HepG2 (cell line): ENCODE results near the gene ZNF587B. TPM values are rescaled to one million over a fixed set of nuclear protein-coding genes. Genes with fewer than 3 reads are reported as not detected.
"Not testable (repeated sequence)": the region's sequence is repeated elsewhere in the genome, so short reads cannot be mapped to it uniquely, and the experiment has no call there.

Experiments
- ATAC-seq: fragments of 200-7000 bp; cut with Tn5 transposase; 3 replicates; pipeline ENCODE4 v1.9.1; 2020; ENCODE audit warnings: mild to moderate bottlenecking, moderate library complexity
- BruUV-seq: library from RNA; stranded (reverse); fragments of 400-500 nt; replicated peaks from 2 replicates; lab custom pipeline; 2021; lab: Mats Ljungman, UMichigan
- CTCF ChIA-PET: fragments of 300-600 bp; formaldehyde crosslinking; extraction: SDS; loops from one replicate; lab custom pipeline; 2021; ENCODE audit warnings: low total read pairs, inconsistent platforms, low intra/inter-chr PET ratio; lab: Yijun Ruan, JAX
- POLR2A ChIA-PET: fragments of 350-600 bp; sonication (Branson Sonifier 250); formaldehyde crosslinking; loops from one replicate; lab custom pipeline; 2020; ENCODE audit warnings: antibody characterized with exemption, inconsistent platforms; lab: Yijun Ruan, JAX
- DNase-seq: peaks from one replicate; pipeline ENCODE4 v3.0.0-alpha.2; 2015; ENCODE audit warnings: low spot score
- FAIRE-seq: peaks from 3 replicates; lab custom pipeline; 2011; peaks lifted over from hg19 to GRCh38; lab: Jason Lieb, UNC
- H2AFZ ChIP-seq: one replicate; pipeline ENCODE4 v1.6.1; 2011; ENCODE audit warnings: low read length, inconsistent platforms
- H3K27ac ChIP-seq: fragments of 300-600 bp; 3 replicates; pipeline ENCODE4 v1.8.0; 2011; ENCODE audit warnings: mixed run types, mild to moderate bottlenecking, mixed read lengths, low read length, inconsistent platforms; ENCODE audit not compliant: insufficient read depth; ENCODE audit errors: extremely low read length
- H3K27me3 ChIP-seq, 2 experiments: fragments of 200-600 bp in 1 of 2; 2 replicates in 1 of 2; 3 replicates in 1 of 2; pipeline versions ENCODE4 v1.6.0 to v1.8.0; 2011; ENCODE audit warnings: low read length in 2 of 2, mild to moderate bottlenecking in 2 of 2, moderate library complexity in 2 of 2, inconsistent platforms in 1 of 2; ENCODE audit not compliant: insufficient read depth in 2 of 2, control insufficient read depth in 1 of 2
- H3K36me3 ChIP-seq, 2 experiments: fragments of 200-600 bp in 1 of 2; replicated peaks in 1 of 2; 2 replicates in 1 of 2; 3 replicates in 1 of 2; pipeline versions ENCODE4 v1.5.1 to v1.8.0; 2011; ENCODE audit warnings: low read length in 2 of 2, inconsistent platforms in 1 of 2; ENCODE audit not compliant: insufficient read depth in 2 of 2, control insufficient read depth in 1 of 2
- H3K4me1 ChIP-seq: 2 replicates; pipeline ENCODE4 v1.5.1; 2012; ENCODE audit warnings: low read length, inconsistent platforms; ENCODE audit not compliant: insufficient read depth
- H3K4me2 ChIP-seq: 2 replicates; pipeline ENCODE4 v1.6.0; 2011; ENCODE audit warnings: low read depth, low read length, inconsistent platforms
- H3K4me3 ChIP-seq, 3 experiments: fragments of 200-600 bp in 1 of 3; sonication (generic), shearing (Covaris generic) in 1 of 3; replicated peaks in 1 of 3; 2 replicates each; pipeline ENCODE4 v1.5.1; 2011 to 2016; ENCODE audit warnings: low read length in 3 of 3, inconsistent platforms in 2 of 3, low read depth in 2 of 3, mild to moderate bottlenecking in 2 of 3, control low read depth in 1 of 3, mixed read lengths in 1 of 3; ENCODE audit not compliant: insufficient read depth in 1 of 3
- H3K79me2 ChIP-seq: one replicate; pipeline ENCODE4 v1.6.1; 2011; ENCODE audit warnings: low read length, inconsistent platforms; ENCODE audit not compliant: insufficient read depth
- H3K9ac ChIP-seq: 2 replicates; pipeline ENCODE4 v1.6.0; 2011; ENCODE audit warnings: mild to moderate bottlenecking, low read depth, low read length, inconsistent platforms; ENCODE audit not compliant: insufficient read depth
- H3K9me3 ChIP-seq: 2 replicates; pipeline ENCODE4 v1.5.1; 2012; ENCODE audit warnings: mild to moderate bottlenecking, low read length
- H4K20me1 ChIP-seq: 2 replicates; pipeline ENCODE4 v1.6.0; 2011; ENCODE audit warnings: inconsistent platforms, mild to moderate bottlenecking, low read length, moderate library complexity; ENCODE audit not compliant: insufficient read depth
- BCL6 ChIP-seq: IDR thresholded peaks from 2 replicates; pipeline ENCODE4 v1.6.1; 2016; ENCODE audit warnings: missing genetic modification reagents, missing compliant biosample characterization
- FOXP1 ChIP-seq, 2 experiments: fragments of 450-650 bp in 1 of 2; IDR thresholded peaks; 2 replicates each; pipeline ENCODE4 v1.6.1; 2017 to 2018; ENCODE audit warnings: antibody characterized with exemption in 1 of 2
- MIXL1 ChIP-seq: IDR thresholded peaks from 2 replicates; pipeline ENCODE4 v1.6.1; 2016
- SOX5 ChIP-seq: IDR thresholded peaks from 2 replicates; pipeline ENCODE4 v1.6.1; 2016; ENCODE audit warnings: borderline replicate concordance
- ZNF224 ChIP-seq: sonication (generic); formaldehyde crosslinking; IDR thresholded peaks from 2 replicates; pipeline ENCODE4 v1.5.0; 2020; ENCODE audit warnings: mild to moderate bottlenecking, missing genetic modification reagents
- WGBS: methylation state at CpG from one replicate; pipeline ENCODE4 v1.1.6; 2017; ENCODE audit warnings: low lambda C conversion rate; 5-methylcytosine and 5-hydroxymethylcytosine counted together
- in situ Hi-C: cut with HindIII; loops from 2 replicates; pipeline ENCODE4 v1.10.0; 2017; ENCODE audit warnings: low pct_unique_long_range_greater_than_20kb; ENCODE audit not compliant: extremely low pct_ligation_motif_present
- intact Hi-C: fragments of 100-400 bp; cut with micrococcal nuclease; formaldehyde crosslinking; loops from one replicate; pipeline ENCODE4 v1.10.0; 2022; ENCODE audit not compliant: unreplicated experiment
- polyA plus RNA-seq, 8 experiments: library from polyadenylated mRNA; depleted of rRNA in 3 of 8; stranded (reverse) in 7 of 8; unstranded in 1 of 8; fragments of >200 nt; fragmentation: Illumina TruSeq in 4 of 8; extraction: Trizol in 4 of 8; gene quantifications; 2 replicates each; pipeline versions ENCODE4 v1.2.1 to v1.2.3, GENCODE V29; 2011 to 2016; ENCODE audit warnings: low read depth in 4 of 8, missing spikeins in 1 of 8, mixed read lengths in 1 of 8; ENCODE audit not compliant: insufficient read depth in 1 of 8
- total RNA-seq, 5 experiments: library from RNA; depleted of rRNA; stranded (reverse); fragments of >200 nt; fragmentation: Illumina TruSeq; extraction: Trizol; gene quantifications; 2 replicates each; pipeline ENCODE4 v1.2.3, GENCODE V29; 2016; ENCODE audit warnings: low read depth in 1 of 5
- TF ChIP-seq, protein P1 (sequence below): sonication (generic); formaldehyde crosslinking; IDR thresholded peaks from 2 replicates; pipeline ENCODE4 v1.4.0; 2020; ENCODE audit warnings: mild to moderate bottlenecking, missing genetic modification reagents, borderline replicate concordance
- TF ChIP-seq, protein P2 (sequence below): IDR thresholded peaks from 2 replicates; pipeline ENCODE4 v1.6.1; 2016; ENCODE audit warnings: low read depth
- TF ChIP-seq, protein P3 (sequence below): IDR thresholded peaks from 2 replicates; pipeline ENCODE4 v1.6.1; 2016; ENCODE audit warnings: mild to moderate bottlenecking
- TF ChIP-seq, protein P4 (sequence below): sonication (generic); formaldehyde crosslinking; conservative IDR thresholded peaks from 2 replicates; pipeline ENCODE4 v1.4.0; 2020; ENCODE audit warnings: mild to moderate bottlenecking, missing genetic modification reagents, moderate library complexity

The ZNF587B gene
- total and polyA plus RNA-seq, 2 of the 13 experiments (the other 11 are each of a cell fraction or from before 2014, with no cell fraction given), result 5.2 to 29.9 TPM

DNA sequence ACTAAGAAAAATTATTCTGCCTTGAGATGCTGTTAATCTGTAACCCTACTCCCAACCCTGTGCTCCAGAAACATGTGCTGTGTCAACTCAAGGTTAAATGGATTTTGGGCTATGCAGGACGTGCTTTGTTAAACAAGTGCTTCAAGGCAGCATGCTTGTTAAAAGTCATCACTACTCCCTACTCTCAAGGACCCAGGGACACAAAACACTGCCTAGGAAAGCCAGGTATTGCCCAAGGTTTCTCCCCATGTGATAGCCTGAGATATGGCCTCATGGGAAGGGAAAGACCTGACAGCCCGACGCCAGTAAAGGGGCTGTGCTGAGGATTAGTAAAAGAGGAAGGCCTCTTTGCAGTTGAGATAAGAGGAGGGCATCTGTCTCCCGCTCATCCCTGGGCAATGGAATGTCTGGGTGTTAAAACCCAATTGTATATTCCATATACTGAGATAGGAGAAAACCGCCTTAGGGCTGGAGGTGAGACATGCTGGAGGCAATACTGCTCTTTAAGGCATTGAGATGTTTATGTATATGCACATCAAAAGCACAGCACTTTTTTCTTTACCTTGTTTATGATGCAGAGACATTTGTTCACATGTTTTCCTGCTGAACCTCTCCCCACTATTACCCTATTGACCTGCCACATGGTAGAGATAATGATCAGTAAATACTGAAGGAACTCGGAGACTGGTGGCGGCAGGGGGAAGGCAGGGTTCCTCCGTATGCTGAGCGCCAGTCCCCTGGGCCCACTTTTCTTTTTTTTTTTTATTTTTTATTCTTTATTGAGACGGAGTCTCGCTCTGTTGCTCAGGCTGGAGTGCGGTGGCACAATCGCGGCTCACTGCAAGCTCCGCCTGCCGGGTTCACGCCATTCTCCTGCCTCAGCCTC is 19.4 kb upstream of the ZNF587B start:
- CTCF ChIA-PET; H3K27me3 ChIP-seq; in situ Hi-C loops; H4K20me1 ChIP-seq; BruUV-seq; H3K9ac ChIP-seq; POLR2A ChIA-PET; H2AFZ ChIP-seq; intact Hi-C loops; H3K4me3 ChIP-seq; H3K9me3 ChIP-seq; TF ChIP-seq FOXP1 (IDR thresholded peaks at IDR 0.05): not testable (repeated sequence)
- peak; percentile 59 for DNase-seq
- Histone ChIP-seq H3K79me2 (peaks cover 20% of the 10 kb centered on the region), H3K27ac (peak overlapping the region; percentile 69), H3K36me3 (peaks cover 8 to 23% of the 10 kb centered on the region in 2 experiments; a peak in 4 of 5 replicates), H3K4me2 (peak overlapping the region; percentile 38), H3K4me1 (peaks cover 53% of the 10 kb centered on the region)
- FAIRE-seq, result peak; percentile 86
- peak; percentile 29 for ATAC-seq
- 47% methylated on average over 17 of the region's 17 CpGs for WGBS
- TF ChIP-seq, protein P1, sequence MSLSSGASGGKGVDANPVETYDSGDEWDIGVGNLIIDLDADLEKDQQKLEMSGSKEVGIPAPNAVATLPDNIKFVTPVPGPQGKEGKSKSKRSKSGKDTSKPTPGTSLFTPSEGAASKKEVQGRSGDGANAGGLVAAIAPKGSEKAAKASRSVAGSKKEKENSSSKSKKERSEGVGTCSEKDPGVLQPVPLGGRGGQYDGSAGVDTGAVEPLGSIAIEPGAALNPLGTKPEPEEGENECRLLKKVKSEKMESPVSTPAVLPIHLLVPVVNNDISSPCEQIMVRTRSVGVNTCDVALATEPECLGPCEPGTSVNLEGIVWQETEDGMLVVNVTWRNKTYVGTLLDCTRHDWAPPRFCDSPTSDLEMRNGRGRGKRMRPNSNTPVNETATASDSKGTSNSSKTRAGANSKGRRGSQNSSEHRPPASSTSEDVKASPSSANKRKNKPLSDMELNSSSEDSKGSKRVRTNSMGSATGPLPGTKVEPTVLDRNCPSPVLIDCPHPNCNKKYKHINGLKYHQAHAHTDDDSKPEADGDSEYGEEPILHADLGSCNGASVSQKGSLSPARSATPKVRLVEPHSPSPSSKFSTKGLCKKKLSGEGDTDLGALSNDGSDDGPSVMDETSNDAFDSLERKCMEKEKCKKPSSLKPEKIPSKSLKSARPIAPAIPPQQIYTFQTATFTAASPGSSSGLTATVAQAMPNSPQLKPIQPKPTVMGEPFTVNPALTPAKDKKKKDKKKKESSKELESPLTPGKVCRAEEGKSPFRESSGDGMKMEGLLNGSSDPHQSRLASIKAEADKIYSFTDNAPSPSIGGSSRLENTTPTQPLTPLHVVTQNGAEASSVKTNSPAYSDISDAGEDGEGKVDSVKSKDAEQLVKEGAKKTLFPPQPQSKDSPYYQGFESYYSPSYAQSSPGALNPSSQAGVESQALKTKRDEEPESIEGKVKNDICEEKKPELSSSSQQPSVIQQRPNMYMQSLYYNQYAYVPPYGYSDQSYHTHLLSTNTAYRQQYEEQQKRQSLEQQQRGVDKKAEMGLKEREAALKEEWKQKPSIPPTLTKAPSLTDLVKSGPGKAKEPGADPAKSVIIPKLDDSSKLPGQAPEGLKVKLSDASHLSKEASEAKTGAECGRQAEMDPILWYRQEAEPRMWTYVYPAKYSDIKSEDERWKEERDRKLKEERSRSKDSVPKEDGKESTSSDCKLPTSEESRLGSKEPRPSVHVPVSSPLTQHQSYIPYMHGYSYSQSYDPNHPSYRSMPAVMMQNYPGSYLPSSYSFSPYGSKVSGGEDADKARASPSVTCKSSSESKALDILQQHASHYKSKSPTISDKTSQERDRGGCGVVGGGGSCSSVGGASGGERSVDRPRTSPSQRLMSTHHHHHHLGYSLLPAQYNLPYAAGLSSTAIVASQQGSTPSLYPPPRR, result peak; percentile 16; the same call in 1 of the 2 replicates
- TF ChIP-seq, protein P2, sequence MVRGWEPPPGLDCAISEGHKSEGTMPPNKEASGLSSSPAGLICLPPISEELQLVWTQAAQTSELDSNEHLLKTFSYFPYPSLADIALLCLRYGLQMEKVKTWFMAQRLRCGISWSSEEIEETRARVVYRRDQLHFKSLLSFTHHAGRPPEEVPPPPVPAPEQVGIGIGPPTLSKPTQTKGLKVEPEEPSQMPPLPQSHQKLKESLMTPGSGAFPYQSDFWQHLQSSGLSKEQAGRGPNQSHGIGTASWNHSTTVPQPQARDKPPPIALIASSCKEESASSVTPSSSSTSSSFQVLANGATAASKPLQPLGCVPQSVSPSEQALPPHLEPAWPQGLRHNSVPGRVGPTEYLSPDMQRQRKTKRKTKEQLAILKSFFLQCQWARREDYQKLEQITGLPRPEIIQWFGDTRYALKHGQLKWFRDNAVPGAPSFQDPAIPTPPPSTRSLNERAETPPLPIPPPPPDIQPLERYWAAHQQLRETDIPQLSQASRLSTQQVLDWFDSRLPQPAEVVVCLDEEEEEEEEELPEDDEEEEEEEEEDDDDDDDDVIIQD (CRISPR knock-in tag), result peak; percentile 65; the same call in 1 of the 2 replicates
- peak; percentile 59; the same call in 1 of the 2 replicates for TF ChIP-seq SOX5 (CRISPR knock-in tag)
- TF ChIP-seq MIXL1 (CRISPR knock-in tag), result peak; percentile 59
- TF ChIP-seq, protein P3, sequence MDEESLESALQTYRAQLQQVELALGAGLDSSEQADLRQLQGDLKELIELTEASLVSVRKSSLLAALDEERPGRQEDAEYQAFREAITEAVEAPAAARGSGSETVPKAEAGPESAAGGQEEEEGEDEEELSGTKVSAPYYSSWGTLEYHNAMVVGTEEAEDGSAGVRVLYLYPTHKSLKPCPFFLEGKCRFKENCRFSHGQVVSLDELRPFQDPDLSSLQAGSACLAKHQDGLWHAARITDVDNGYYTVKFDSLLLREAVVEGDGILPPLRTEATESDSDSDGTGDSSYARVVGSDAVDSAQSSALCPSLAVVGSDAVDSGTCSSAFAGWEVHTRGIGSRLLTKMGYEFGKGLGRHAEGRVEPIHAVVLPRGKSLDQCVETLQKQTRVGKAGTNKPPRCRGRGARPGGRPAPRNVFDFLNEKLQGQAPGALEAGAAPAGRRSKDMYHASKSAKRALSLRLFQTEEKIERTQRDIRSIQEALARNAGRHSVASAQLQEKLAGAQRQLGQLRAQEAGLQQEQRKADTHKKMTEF (CRISPR knock-in tag), result peak; percentile 42; the same call in 1 of the 2 replicates
- TF ChIP-seq, protein P4, sequence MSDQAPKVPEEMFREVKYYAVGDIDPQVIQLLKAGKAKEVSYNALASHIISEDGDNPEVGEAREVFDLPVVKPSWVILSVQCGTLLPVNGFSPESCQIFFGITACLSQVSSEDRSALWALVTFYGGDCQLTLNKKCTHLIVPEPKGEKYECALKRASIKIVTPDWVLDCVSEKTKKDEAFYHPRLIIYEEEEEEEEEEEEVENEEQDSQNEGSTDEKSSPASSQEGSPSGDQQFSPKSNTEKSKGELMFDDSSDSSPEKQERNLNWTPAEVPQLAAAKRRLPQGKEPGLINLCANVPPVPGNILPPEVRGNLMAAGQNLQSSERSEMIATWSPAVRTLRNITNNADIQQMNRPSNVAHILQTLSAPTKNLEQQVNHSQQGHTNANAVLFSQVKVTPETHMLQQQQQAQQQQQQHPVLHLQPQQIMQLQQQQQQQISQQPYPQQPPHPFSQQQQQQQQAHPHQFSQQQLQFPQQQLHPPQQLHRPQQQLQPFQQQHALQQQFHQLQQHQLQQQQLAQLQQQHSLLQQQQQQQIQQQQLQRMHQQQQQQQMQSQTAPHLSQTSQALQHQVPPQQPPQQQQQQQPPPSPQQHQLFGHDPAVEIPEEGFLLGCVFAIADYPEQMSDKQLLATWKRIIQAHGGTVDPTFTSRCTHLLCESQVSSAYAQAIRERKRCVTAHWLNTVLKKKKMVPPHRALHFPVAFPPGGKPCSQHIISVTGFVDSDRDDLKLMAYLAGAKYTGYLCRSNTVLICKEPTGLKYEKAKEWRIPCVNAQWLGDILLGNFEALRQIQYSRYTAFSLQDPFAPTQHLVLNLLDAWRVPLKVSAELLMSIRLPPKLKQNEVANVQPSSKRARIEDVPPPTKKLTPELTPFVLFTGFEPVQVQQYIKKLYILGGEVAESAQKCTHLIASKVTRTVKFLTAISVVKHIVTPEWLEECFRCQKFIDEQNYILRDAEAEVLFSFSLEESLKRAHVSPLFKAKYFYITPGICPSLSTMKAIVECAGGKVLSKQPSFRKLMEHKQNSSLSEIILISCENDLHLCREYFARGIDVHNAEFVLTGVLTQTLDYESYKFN (CRISPR knock-in tag), result peak; percentile 64; the same call in 1 of the 2 replicates
- 0 out of 2 replicates have a peak, but pooled peaks have one; percentile 36 for TF ChIP-seq ZNF224 (CRISPR knock-in tag)
- peak; percentile 9; the same call in 1 of the 2 replicates for TF ChIP-seq BCL6 (CRISPR knock-in tag)
- TF ChIP-seq FOXP1 (CRISPR knock-in tag; IDR thresholded peaks at IDR 0.05), result peak; percentile 81
